NT2/D1 (cell line): Measurements from ENCODE around the gene PLCD1.
"Not testable (repeated sequence)": the region's sequence is repeated elsewhere in the genome, so short reads cannot be mapped to it uniquely, and the experiment has no call there.

Experiments used
- DNase-seq: peaks from one replicate; pipeline ENCODE4 v3.0.0-alpha.2; 2011; ENCODE audit warnings: low read depth, low spot score
- H3K27me3 ChIP-seq: 2 replicates; pipeline ENCODE4 v1.6.0; 2011; ENCODE audit warnings: mild to moderate bottlenecking; ENCODE audit not compliant: insufficient read length, insufficient read depth
- H3K36me3 ChIP-seq: 2 replicates; pipeline ENCODE4 v1.6.1; 2011; ENCODE audit warnings: mild to moderate bottlenecking, low read length, mixed read lengths; ENCODE audit not compliant: insufficient read depth, insufficient read length
- H3K4me1 ChIP-seq: 2 replicates; pipeline ENCODE4 v1.5.1; 2011; ENCODE audit not compliant: insufficient read depth, insufficient read length
- H3K4me3 ChIP-seq: 2 replicates; pipeline ENCODE4 v1.5.1; 2011; ENCODE audit warnings: low read depth; ENCODE audit not compliant: insufficient read length
- H3K9ac ChIP-seq: 2 replicates; pipeline ENCODE4 v1.6.0; 2011; ENCODE audit warnings: low read depth; ENCODE audit not compliant: insufficient read length
- H3K9me3 ChIP-seq: 2 replicates; pipeline ENCODE4 v1.5.1; 2011; ENCODE audit warnings: mild to moderate bottlenecking, low read length; ENCODE audit not compliant: insufficient read depth
- SUZ12 ChIP-seq: IDR thresholded peaks from 2 replicates; pipeline ENCODE4 v1.6.1; 2011; ENCODE audit not compliant: insufficient read length, insufficient read depth; ENCODE audit errors: extremely low read depth
- YY1 ChIP-seq: IDR thresholded peaks from 2 replicates; pipeline ENCODE4 v1.6.1; 2011; ENCODE audit not compliant: insufficient read length, insufficient read depth
- ZNF274 ChIP-seq: IDR thresholded peaks from 2 replicates; pipeline ENCODE4 v1.6.1; 2011; ENCODE audit warnings: mild to moderate bottlenecking, low read depth, low read length

The PLCD1 gene

DNA sequence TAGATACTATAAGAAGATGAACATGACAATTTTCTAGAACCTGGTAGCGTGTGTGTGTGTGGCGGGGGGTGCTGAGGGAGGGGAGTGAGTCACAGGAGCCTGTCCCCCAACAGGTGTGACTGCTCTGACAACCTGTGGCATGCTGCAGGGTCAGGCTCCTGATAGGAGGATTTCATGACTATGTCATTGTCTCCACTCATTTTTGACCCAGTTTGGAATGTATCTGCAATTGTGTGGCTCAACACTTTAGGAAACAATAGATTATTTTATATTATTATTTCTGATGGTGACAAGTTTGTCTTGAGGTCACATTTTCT lies 48.1 kb downstream of the PLCD1 start:
- Histone ChIP-seq H3K9ac (no peak overlapping the region), H3K27me3 (no peaks in the 10 kb centered on the region), H3K36me3 (peaks cover 29% of the 10 kb centered on the region), H3K9me3 (no peaks in the 10 kb centered on the region), H3K4me1 (peaks cover 3% of the 10 kb centered on the region), H3K4me3 (no peak overlapping the region)
- no peak for TF ChIP-seq SUZ12
- no peak for TF ChIP-seq ZNF274
- TF ChIP-seq YY1: no peak
- DNase-seq: no peak

DNA sequence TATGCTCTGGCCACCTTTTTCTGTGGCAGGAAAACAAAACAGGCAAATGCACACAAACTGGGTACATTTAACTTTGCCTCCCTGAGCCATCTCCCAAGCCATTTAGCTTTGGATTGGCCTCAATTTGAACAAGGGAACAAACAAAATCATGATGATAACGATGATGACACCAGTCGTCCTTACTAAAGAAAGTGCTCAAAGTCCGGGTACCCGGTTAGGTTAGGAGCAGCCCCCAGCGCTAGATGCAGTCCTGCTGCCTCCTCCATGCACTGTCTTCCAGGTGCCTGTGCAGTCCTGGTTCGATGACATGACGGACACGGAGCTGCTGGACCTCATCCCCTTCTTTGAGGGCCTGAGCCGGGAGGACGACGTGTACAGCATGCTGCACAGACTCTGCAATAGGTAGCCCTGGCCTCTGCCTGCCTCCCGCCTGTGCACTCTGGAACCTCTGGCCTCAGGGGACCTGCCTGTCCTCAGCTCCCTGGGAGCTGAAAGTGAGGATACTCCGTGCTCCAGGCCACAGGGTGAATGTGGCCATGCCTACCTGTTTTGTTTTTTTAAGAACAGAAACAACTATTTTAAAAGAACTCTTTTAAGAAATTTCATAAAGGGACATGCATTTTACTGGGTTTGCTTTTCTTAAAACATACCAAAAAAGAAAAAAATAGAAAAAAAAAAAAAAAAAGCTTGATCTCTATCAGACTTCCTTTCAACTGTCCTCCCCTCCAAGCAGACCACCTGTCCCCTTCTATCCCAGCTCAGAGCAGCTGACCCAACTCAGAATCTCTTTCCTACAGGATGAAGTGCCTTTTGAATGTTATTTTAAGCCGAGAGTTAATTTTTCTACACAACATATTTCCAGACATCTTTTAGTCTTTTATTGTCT lies 48.7 kb downstream of the PLCD1 start:
- no peak overlapping the region for H3K9ac ChIP-seq
- no peaks in the 10 kb centered on the region for H3K9me3 ChIP-seq
- H3K27me3 ChIP-seq: no peaks in the 10 kb centered on the region
- TF ChIP-seq YY1 (no peak), ZNF274 (no peak), SUZ12 (no peak)
- DNase-seq: no peak
- H3K36me3 ChIP-seq: peaks cover 35% of the 10 kb centered on the region
- peaks cover 3% of the 10 kb centered on the region for H3K4me1 ChIP-seq
- H3K4me3 ChIP-seq: no peak overlapping the region

DNA sequence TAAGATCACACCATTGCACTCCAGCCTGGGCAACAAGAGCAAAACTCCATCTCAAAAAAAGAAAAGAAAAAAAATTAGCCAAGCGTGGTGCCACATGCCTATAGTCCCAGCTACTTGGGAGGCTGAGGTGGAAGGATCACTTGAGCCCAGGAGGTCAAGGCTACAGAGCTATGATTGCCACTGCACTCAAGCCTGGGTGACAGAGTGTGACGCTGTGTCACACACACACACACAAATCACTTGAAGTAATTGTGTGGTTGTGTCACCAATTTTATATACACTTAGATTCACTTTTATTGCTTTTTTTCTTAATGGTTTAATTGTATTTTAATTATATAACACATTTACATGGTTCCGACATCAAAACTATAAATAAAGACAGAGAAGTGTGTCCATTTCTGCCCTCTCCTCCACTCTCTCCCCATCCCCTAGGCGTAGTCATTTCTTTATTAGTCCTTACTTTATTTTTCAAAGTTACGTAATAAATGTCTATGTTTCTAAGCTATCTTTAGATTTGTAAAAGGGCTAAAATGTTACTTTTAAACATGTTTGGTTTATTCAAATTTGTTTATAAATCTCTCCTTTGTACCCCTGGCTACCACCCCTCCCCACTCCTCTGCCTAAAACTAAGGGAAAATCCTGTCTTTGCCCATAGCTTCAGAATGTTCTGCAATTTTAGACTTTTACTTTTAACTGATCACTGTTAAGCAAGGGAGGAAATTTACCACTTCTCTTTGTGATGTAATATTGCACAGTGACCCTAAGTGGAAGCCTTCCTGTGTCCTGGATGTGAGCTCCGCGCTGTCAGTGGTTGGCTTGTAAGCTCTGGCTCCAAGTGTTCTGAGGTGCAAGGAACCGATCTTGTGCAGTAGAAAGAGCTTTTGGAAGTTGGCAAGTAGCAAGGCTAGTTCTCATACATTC lies 49.6 kb downstream of the PLCD1 start:
- no peak overlapping the region for H3K4me3 ChIP-seq
- H3K4me1 ChIP-seq: peaks cover 3% of the 10 kb centered on the region
- H3K9ac ChIP-seq: no peak overlapping the region
- DNase-seq: no peak
- peaks cover 42% of the 10 kb centered on the region for H3K36me3 ChIP-seq
- no peaks in the 10 kb centered on the region for H3K9me3 ChIP-seq
- no peaks in the 10 kb centered on the region for H3K27me3 ChIP-seq
- TF ChIP-seq YY1 (no peak), SUZ12 (no peak), ZNF274 (no peak)

GRCh38 chr3:37974121-37975083 lies 55.0 kb downstream of the PLCD1 start:
- Histone ChIP-seq H3K4me1 (peaks cover 2% of the 10 kb centered on the region), H3K27me3 (no peaks in the 10 kb centered on the region), H3K36me3 (peaks cover 54% of the 10 kb centered on the region), H3K9me3 (no peaks in the 10 kb centered on the region), H3K4me3 (no peak overlapping the region), H3K9ac (no peak overlapping the region)
- DNase-seq: peak; percentile 68
- TF ChIP-seq ZNF274 (no peak), SUZ12 (no peak), YY1 (no peak)

- H3K9ac ChIP-seq: no peak overlapping the region
- H3K4me3 ChIP-seq: no peak overlapping the region
- peaks cover 2% of the 10 kb centered on the region for H3K4me1 ChIP-seq
- H3K27me3 ChIP-seq: no peaks in the 10 kb centered on the region
- TF ChIP-seq SUZ12 (no peak), YY1 (no peak), ZNF274 (no peak)
- H3K36me3 ChIP-seq: peaks cover 61% of the 10 kb centered on the region
- H3K9me3 ChIP-seq: no peaks in the 10 kb centered on the region
- no peak for DNase-seq
These were observed 56.0 kb downstream of the PLCD1 start for GRCh38 chr3:37973246-37974054.

GRCh38 chr3:37972056-37972455 lies 57.4 kb downstream of the PLCD1 start:
- H3K9ac ChIP-seq, H3K4me1 ChIP-seq, H3K27me3 ChIP-seq, DNase-seq, H3K4me3 ChIP-seq, H3K9me3 ChIP-seq: not testable (repeated sequence)
- peaks cover 67% of the 10 kb centered on the region for H3K36me3 ChIP-seq
